HepG2 (cell line): ENCODE data around the gene HLF. TPM values are rescaled to one million over a fixed set of nuclear protein-coding genes. Genes with fewer than 3 reads are reported as not detected.

Experiments used
- BCL6 ChIP-seq: IDR thresholded peaks from 2 replicates; pipeline ENCODE4 v1.6.1; 2016; ENCODE audit warnings: missing genetic modification reagents, missing compliant biosample characterization
- CC2D1A ChIP-seq: sonication (generic); formaldehyde crosslinking; IDR thresholded peaks from 2 replicates; pipeline ENCODE4 v1.8.1; 2023; ENCODE audit warnings: mild to moderate bottlenecking, missing genetic modification reagents
- CCDC6 ChIP-seq: sonication (generic); formaldehyde crosslinking; IDR thresholded peaks from 2 replicates; pipeline ENCODE4 v1.8.1; 2022; ENCODE audit warnings: mild to moderate bottlenecking, missing genetic modification reagents, moderate library complexity
- CEBPG ChIP-seq: IDR thresholded peaks from 2 replicates; pipeline ENCODE4 v1.6.1; 2016
- DNMT3B ChIP-seq: conservative IDR thresholded peaks from 2 replicates; pipeline ENCODE4 v1.6.1; 2016; ENCODE audit warnings: missing biosample characterization, control low read depth
- FOXM1 ChIP-seq: sonication (generic); formaldehyde crosslinking; IDR thresholded peaks from 2 replicates; pipeline ENCODE4 v1.5.0; 2020; ENCODE audit warnings: missing genetic modification reagents
- HNF4G ChIP-seq, 2 experiments: sonication (generic) in 1 of 2; formaldehyde crosslinking in 1 of 2; IDR thresholded peaks; 2 replicates each; pipeline versions ENCODE4 v1.4.0 to v1.6.1; 2011 to 2020; ENCODE audit warnings: borderline replicate concordance in 2 of 2, low read depth in 2 of 2, mild to moderate bottlenecking in 2 of 2, low read length in 1 of 2, missing genetic modification reagents in 1 of 2, moderate library complexity in 1 of 2
- NFIB ChIP-seq: sonication (generic); formaldehyde crosslinking; IDR thresholded peaks from 2 replicates; pipeline ENCODE4 v1.9.0; 2021; ENCODE audit warnings: missing genetic modification reagents, mild to moderate bottlenecking, borderline replicate concordance
- NFIC ChIP-seq: IDR thresholded peaks from 2 replicates; pipeline ENCODE4 v1.6.1; 2012; ENCODE audit warnings: mild to moderate bottlenecking, low read length, inconsistent platforms
- PITX1 ChIP-seq: sonication (generic); formaldehyde crosslinking; IDR thresholded peaks from 2 replicates; pipeline ENCODE4 v1.5.1; 2020; ENCODE audit warnings: mild to moderate bottlenecking, missing genetic modification reagents
- POLR2AphosphoS2 ChIP-seq: IDR thresholded peaks from 2 replicates; pipeline ENCODE4 v1.6.1; 2011; ENCODE audit warnings: low read depth, low read length, improper control_type of control experiment
- TEAD3 ChIP-seq: optimal IDR thresholded peaks from 2 replicates; pipeline ENCODE3; 2016; ENCODE audit warnings: borderline replicate concordance
- ZNF354B ChIP-seq: sonication (generic); formaldehyde crosslinking; IDR thresholded peaks from 2 replicates; pipeline ENCODE4 v1.8.0; 2022; ENCODE audit warnings: mild to moderate bottlenecking, missing genetic modification reagents
- ZNF367 ChIP-seq: sonication (generic); formaldehyde crosslinking; IDR thresholded peaks from 2 replicates; pipeline ENCODE4 v1.4.0; 2020; ENCODE audit warnings: missing genetic modification reagents, borderline replicate concordance
- ZNF484 ChIP-seq: sonication (generic); formaldehyde crosslinking; IDR thresholded peaks from 2 replicates; pipeline ENCODE4 v1.5.1; 2020; ENCODE audit warnings: mild to moderate bottlenecking, low read depth, missing genetic modification reagents, borderline replicate concordance
- ZNF703 ChIP-seq: sonication (generic); formaldehyde crosslinking; IDR thresholded peaks from 2 replicates; pipeline ENCODE4 v1.5.1; 2020; ENCODE audit warnings: missing genetic modification reagents, mild to moderate bottlenecking, moderate library complexity, borderline replicate concordance
- ZNF713 ChIP-seq: sonication (generic); formaldehyde crosslinking; IDR thresholded peaks from 2 replicates; pipeline ENCODE4 v1.4.0; 2020; ENCODE audit warnings: mild to moderate bottlenecking, missing genetic modification reagents
- polyA plus RNA-seq, 8 experiments: library from polyadenylated mRNA; depleted of rRNA in 3 of 8; stranded (reverse) in 7 of 8; unstranded in 1 of 8; fragments of >200 nt; fragmentation: Illumina TruSeq in 4 of 8; extraction: Trizol in 4 of 8; gene quantifications; 2 replicates each; pipeline versions ENCODE4 v1.2.1 to v1.2.3, GENCODE V29; 2011 to 2016; ENCODE audit warnings: low read depth in 4 of 8, missing spikeins in 1 of 8, mixed read lengths in 1 of 8; ENCODE audit not compliant: insufficient read depth in 1 of 8
- total RNA-seq, 5 experiments: library from RNA; depleted of rRNA; stranded (reverse); fragments of >200 nt; fragmentation: Illumina TruSeq; extraction: Trizol; gene quantifications; 2 replicates each; pipeline ENCODE4 v1.2.3, GENCODE V29; 2016; ENCODE audit warnings: low read depth in 1 of 5
- TF ChIP-seq, protein P1 (sequence below): sonication (generic); formaldehyde crosslinking; IDR thresholded peaks from 2 replicates; pipeline ENCODE4 v1.8.1; 2023; ENCODE audit warnings: mild to moderate bottlenecking, moderate library complexity, missing genetic modification reagents
- TF ChIP-seq, protein P2 (sequence below): sonication (generic); formaldehyde crosslinking; IDR thresholded peaks from 2 replicates; pipeline ENCODE4 v1.4.0; 2020; ENCODE audit warnings: missing genetic modification reagents, borderline replicate concordance
- TF ChIP-seq, protein P3 (sequence below): sonication (generic); formaldehyde crosslinking; IDR thresholded peaks from 2 replicates; pipeline ENCODE4 v1.5.0; 2020; ENCODE audit warnings: mild to moderate bottlenecking, missing genetic modification reagents, moderate library complexity
- TF ChIP-seq, protein P4 (sequence below): sonication (generic); formaldehyde crosslinking; IDR thresholded peaks from 2 replicates; pipeline ENCODE4; 2020; ENCODE audit warnings: missing genetic modification reagents, mild to moderate bottlenecking, borderline replicate concordance

Gene HLF
- total and polyA plus RNA-seq, 2 of the 13 experiments (the other 11 are each of a cell fraction or from before 2014, with no cell fraction given) = 202 to 346 TPM

DNA sequence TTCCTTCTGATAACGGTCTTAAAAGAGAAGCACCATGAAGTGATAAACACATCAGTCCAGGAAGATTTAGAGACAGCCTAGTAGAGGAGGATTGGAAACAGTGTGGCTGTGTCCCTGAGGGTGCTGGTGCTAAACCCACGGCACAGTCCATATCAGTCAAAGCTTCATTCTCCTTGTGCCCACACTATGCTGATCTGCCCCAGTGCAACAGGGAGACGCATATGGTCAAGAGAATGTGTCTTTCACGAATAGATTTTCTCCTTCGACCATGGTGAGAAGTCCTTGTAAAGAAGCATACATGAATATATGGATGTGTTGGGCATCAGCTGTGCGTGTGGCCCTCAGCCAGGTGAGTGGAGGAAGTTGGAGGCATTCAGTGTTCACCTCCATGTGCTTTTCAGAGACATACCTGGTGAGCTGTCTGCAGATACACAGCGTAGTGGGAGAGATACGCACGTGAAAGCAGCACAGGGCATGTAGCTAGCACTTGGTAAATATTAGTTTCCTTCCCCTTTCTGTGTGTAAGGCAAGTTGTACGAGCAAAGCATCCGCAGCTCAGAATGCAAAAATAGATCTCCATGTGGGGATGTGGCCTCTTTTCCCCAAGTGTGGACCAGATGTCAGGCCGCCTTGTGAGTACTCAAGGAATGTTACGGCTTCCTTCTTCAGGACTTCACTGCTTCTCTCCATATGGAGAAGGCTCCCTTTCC lies 29.4 kb downstream of the HLF start (continued):
- TF ChIP-seq, protein P1, sequence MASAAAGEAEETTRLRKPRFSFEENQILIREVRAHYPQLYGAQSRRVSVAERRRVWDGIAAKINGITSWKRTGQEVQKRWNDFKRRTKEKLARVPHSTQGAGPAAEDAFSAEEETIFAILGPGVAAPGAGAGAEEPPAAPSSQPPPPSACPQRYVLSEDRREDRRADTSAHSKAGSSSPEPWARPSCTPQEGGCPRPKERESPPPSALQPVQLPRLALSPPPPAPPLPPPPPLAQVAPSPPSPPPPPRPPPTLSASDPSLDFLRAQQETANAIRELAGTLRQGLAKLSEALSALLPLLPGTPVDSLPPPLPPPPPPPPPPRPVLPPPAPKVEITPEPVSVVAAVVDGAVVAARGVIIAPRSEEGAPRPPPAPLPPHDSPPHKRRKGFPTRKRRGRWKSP = 0 out of 2 replicates have a peak, but pooled peaks have one; percentile 28
- no peak for TF ChIP-seq FOXM1 (CRISPR knock-in tag)
- TF ChIP-seq CCDC6 = 0 out of 2 replicates have a peak, but pooled peaks have one; percentile 7
- TF ChIP-seq ZNF354B (CRISPR knock-in tag) = no peak
- TF ChIP-seq, protein P2, sequence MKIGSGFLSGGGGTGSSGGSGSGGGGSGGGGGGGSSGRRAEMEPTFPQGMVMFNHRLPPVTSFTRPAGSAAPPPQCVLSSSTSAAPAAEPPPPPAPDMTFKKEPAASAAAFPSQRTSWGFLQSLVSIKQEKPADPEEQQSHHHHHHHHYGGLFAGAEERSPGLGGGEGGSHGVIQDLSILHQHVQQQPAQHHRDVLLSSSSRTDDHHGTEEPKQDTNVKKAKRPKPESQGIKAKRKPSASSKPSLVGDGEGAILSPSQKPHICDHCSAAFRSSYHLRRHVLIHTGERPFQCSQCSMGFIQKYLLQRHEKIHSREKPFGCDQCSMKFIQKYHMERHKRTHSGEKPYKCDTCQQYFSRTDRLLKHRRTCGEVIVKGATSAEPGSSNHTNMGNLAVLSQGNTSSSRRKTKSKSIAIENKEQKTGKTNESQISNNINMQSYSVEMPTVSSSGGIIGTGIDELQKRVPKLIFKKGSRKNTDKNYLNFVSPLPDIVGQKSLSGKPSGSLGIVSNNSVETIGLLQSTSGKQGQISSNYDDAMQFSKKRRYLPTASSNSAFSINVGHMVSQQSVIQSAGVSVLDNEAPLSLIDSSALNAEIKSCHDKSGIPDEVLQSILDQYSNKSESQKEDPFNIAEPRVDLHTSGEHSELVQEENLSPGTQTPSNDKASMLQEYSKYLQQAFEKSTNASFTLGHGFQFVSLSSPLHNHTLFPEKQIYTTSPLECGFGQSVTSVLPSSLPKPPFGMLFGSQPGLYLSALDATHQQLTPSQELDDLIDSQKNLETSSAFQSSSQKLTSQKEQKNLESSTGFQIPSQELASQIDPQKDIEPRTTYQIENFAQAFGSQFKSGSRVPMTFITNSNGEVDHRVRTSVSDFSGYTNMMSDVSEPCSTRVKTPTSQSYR (CRISPR knock-in tag) = no peak
- TF ChIP-seq POLR2AphosphoS2 = peak; percentile 63; the same call in 1 of the 2 replicates
- TF ChIP-seq BCL6 (CRISPR knock-in tag) = peak; percentile 23; the same call in 1 of the 2 replicates
- no peak for TF ChIP-seq ZNF713 (CRISPR knock-in tag)
- no peak for TF ChIP-seq HNF4G (IDR thresholded peaks at IDR 0.05; ENCODE audit: borderline replicate concordance, low read depth, low read length)
- no peak for TF ChIP-seq HNF4G (CRISPR knock-in tag; IDR thresholded peaks at IDR 0.05; ENCODE audit: borderline replicate concordance, low read depth)
- TF ChIP-seq PITX1 = no peak
- TF ChIP-seq NFIB (CRISPR knock-in tag) = no peak
- TF ChIP-seq CC2D1A = no peak
- TF ChIP-seq, protein P3, sequence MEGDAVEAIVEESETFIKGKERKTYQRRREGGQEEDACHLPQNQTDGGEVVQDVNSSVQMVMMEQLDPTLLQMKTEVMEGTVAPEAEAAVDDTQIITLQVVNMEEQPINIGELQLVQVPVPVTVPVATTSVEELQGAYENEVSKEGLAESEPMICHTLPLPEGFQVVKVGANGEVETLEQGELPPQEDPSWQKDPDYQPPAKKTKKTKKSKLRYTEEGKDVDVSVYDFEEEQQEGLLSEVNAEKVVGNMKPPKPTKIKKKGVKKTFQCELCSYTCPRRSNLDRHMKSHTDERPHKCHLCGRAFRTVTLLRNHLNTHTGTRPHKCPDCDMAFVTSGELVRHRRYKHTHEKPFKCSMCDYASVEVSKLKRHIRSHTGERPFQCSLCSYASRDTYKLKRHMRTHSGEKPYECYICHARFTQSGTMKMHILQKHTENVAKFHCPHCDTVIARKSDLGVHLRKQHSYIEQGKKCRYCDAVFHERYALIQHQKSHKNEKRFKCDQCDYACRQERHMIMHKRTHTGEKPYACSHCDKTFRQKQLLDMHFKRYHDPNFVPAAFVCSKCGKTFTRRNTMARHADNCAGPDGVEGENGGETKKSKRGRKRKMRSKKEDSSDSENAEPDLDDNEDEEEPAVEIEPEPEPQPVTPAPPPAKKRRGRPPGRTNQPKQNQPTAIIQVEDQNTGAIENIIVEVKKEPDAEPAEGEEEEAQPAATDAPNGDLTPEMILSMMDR (CRISPR knock-in tag) = no peak
- no peak for TF ChIP-seq CEBPG (CRISPR knock-in tag)
- no peak for TF ChIP-seq ZNF484 (CRISPR knock-in tag)
- peak; percentile 21 for TF ChIP-seq TEAD3
- TF ChIP-seq NFIC = no peak
- TF ChIP-seq, protein P4, sequence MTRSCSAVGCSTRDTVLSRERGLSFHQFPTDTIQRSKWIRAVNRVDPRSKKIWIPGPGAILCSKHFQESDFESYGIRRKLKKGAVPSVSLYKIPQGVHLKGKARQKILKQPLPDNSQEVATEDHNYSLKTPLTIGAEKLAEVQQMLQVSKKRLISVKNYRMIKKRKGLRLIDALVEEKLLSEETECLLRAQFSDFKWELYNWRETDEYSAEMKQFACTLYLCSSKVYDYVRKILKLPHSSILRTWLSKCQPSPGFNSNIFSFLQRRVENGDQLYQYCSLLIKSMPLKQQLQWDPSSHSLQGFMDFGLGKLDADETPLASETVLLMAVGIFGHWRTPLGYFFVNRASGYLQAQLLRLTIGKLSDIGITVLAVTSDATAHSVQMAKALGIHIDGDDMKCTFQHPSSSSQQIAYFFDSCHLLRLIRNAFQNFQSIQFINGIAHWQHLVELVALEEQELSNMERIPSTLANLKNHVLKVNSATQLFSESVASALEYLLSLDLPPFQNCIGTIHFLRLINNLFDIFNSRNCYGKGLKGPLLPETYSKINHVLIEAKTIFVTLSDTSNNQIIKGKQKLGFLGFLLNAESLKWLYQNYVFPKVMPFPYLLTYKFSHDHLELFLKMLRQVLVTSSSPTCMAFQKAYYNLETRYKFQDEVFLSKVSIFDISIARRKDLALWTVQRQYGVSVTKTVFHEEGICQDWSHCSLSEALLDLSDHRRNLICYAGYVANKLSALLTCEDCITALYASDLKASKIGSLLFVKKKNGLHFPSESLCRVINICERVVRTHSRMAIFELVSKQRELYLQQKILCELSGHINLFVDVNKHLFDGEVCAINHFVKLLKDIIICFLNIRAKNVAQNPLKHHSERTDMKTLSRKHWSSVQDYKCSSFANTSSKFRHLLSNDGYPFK = no peak
- TF ChIP-seq ZNF367 = no peak
- no peak for TF ChIP-seq DNMT3B (CRISPR knock-in tag)
- no peak for TF ChIP-seq ZNF703 (CRISPR knock-in tag)
